ENCODE results near the gene CACNA1B. TPM values are rescaled to one million over a fixed set of nuclear protein-coding genes. Genes with fewer than 3 reads are reported as not detected.

Gene CACNA1B
- total RNA-seq, 1 experiment from 2014 or later, result 0.03 TPM

GRCh38 chr9:137837345-137838278, 40.0 kb upstream of the CACNA1B start:
- H3K27me3 ChIP-seq (replicated peaks), result no peaks in the 10 kb centered on the region
- H3K4me1 ChIP-seq (replicated peaks), result no peaks in the 10 kb centered on the region
- no peak overlapping the region for H3K27ac ChIP-seq
- peaks cover 10% of the 10 kb centered on the region for H3K36me3 ChIP-seq
- no peak overlapping the region for H3K4me3 ChIP-seq
- H3K9me3 ChIP-seq (replicated peaks), result no peaks in the 10 kb centered on the region
- DNase-seq (ENCODE audit: low read depth in 1 of 2, low spot score in 2 of 2), result no peak

GRCh38 chr9:137838576-137838975, 39.0 kb upstream of the CACNA1B start:
- Histone ChIP-seq H3K27me3 (replicated peaks) (no peaks in the 10 kb centered on the region), H3K4me1 (replicated peaks) (no peaks in the 10 kb centered on the region), H3K36me3 (peaks cover 7% of the 10 kb centered on the region), H3K9me3 (replicated peaks) (no peaks in the 10 kb centered on the region), H3K4me3 (no peak overlapping the region), H3K27ac (no peak overlapping the region)
- no peak for DNase-seq (ENCODE audit: low read depth in 1 of 2, low spot score in 2 of 2)

GRCh38 chr9:137843355-137843754, 34.2 kb upstream of the CACNA1B start:
- Histone ChIP-seq H3K4me1 (replicated peaks) (no peaks in the 10 kb centered on the region), H3K27ac (no peak overlapping the region), H3K36me3 (no peaks in the 10 kb centered on the region), H3K4me3 (no peak overlapping the region), H3K27me3 (replicated peaks) (no peaks in the 10 kb centered on the region), H3K9me3 (replicated peaks) (no peaks in the 10 kb centered on the region)
- no peak for DNase-seq (ENCODE audit: low read depth in 1 of 2, low spot score in 2 of 2)

GRCh38 chr9:137851516-137852267, 25.9 kb upstream of the CACNA1B start:
- DNase-seq (ENCODE audit: low read depth in 1 of 2, low spot score in 2 of 2), result no peak
- H3K27me3 ChIP-seq (replicated peaks), result no peaks in the 10 kb centered on the region
- no peaks in the 10 kb centered on the region for H3K9me3 ChIP-seq (replicated peaks)
- H3K36me3 ChIP-seq, result no peaks in the 10 kb centered on the region
- H3K4me1 ChIP-seq (replicated peaks), result no peaks in the 10 kb centered on the region
- no peak overlapping the region for H3K27ac ChIP-seq
- no peak overlapping the region for H3K4me3 ChIP-seq

- H3K9me3 ChIP-seq (replicated peaks), result no peaks in the 10 kb centered on the region
- H3K4me1 ChIP-seq (replicated peaks), result no peaks in the 10 kb centered on the region
- H3K27me3 ChIP-seq (replicated peaks), result no peaks in the 10 kb centered on the region
- DNase-seq (ENCODE audit: low read depth in 1 of 2, low spot score in 2 of 2), result no peak
- no peak overlapping the region for H3K27ac ChIP-seq
- no peak overlapping the region for H3K4me3 ChIP-seq
- H3K36me3 ChIP-seq, result no peaks in the 10 kb centered on the region
These were observed 24.1 kb upstream of the CACNA1B start for GRCh38 chr9:137853392-137853995.

- Histone ChIP-seq H3K9me3 (replicated peaks) (no peaks in the 10 kb centered on the region), H3K4me1 (replicated peaks) (no peaks in the 10 kb centered on the region), H3K27ac (no peak overlapping the region), H3K27me3 (replicated peaks) (no peaks in the 10 kb centered on the region), H3K36me3 (no peaks in the 10 kb centered on the region), H3K4me3 (no peak overlapping the region)
- DNase-seq (ENCODE audit: low read depth in 1 of 2, low spot score in 2 of 2), result no peak
These were observed 17.2 kb upstream of the CACNA1B start for GRCh38 chr9:137860361-137860760.

- Histone ChIP-seq H3K36me3 (no peaks in the 10 kb centered on the region), H3K27ac (no peak overlapping the region), H3K4me1 (replicated peaks) (no peaks in the 10 kb centered on the region), H3K4me3 (no peak overlapping the region), H3K9me3 (replicated peaks) (no peaks in the 10 kb centered on the region), H3K27me3 (replicated peaks) (no peaks in the 10 kb centered on the region; the same call in none of the 2 replicates)
- no peak for DNase-seq (ENCODE audit: low read depth in 1 of 2, low spot score in 2 of 2)
These were observed 11.9 kb upstream of the CACNA1B start for GRCh38 chr9:137865581-137866145.

- Histone ChIP-seq H3K9me3 (replicated peaks) (no peaks in the 10 kb centered on the region), H3K27ac (no peak overlapping the region), H3K4me1 (replicated peaks) (no peaks in the 10 kb centered on the region), H3K27me3 (replicated peaks) (no peaks in the 10 kb centered on the region; the same call in none of the 2 replicates), H3K36me3 (no peaks in the 10 kb centered on the region), H3K4me3 (no peak overlapping the region)
- DNase-seq (ENCODE audit: low read depth in 1 of 2, low spot score in 2 of 2), result no peak
These were observed 11.1 kb upstream of the CACNA1B start for GRCh38 chr9:137866226-137867141.

GRCh38 chr9:137870432-137870831, 7.2 kb upstream of the CACNA1B start:
- Histone ChIP-seq H3K27ac (no peak overlapping the region), H3K4me1 (replicated peaks) (no peaks in the 10 kb centered on the region), H3K4me3 (no peak overlapping the region), H3K9me3 (replicated peaks) (no peaks in the 10 kb centered on the region), H3K36me3 (no peaks in the 10 kb centered on the region), H3K27me3 (replicated peaks) (no peaks in the 10 kb centered on the region; the same call in none of the 2 replicates)
- DNase-seq (ENCODE audit: low read depth in 1 of 2, low spot score in 2 of 2), result no peak

GRCh38 chr9:137872296-137872695, 5.3 kb upstream of the CACNA1B start:
- no peaks in the 10 kb centered on the region for H3K9me3 ChIP-seq (replicated peaks)
- no peak for DNase-seq (ENCODE audit: low read depth in 1 of 2, low spot score in 2 of 2)
- H3K36me3 ChIP-seq, result no peaks in the 10 kb centered on the region
- no peaks in the 10 kb centered on the region; the same call in 1 of the 2 replicates for H3K27me3 ChIP-seq (replicated peaks)
- H3K4me3 ChIP-seq, result no peak overlapping the region
- no peak overlapping the region for H3K27ac ChIP-seq
- no peaks in the 10 kb centered on the region for H3K4me1 ChIP-seq (replicated peaks)

GRCh38 chr9:137873408-137873807, 4.2 kb upstream of the CACNA1B start:
- Histone ChIP-seq H3K9me3 (replicated peaks) (peaks cover 2% of the 10 kb centered on the region; the same call in 1 of the 2 replicates), H3K4me1 (replicated peaks) (no peaks in the 10 kb centered on the region), H3K36me3 (no peaks in the 10 kb centered on the region), H3K27me3 (replicated peaks) (no peaks in the 10 kb centered on the region; the same call in 1 of the 2 replicates), H3K27ac (no peak overlapping the region), H3K4me3 (no peak overlapping the region)
- no peak for DNase-seq (ENCODE audit: low read depth in 1 of 2, low spot score in 2 of 2)

GRCh38 chr9:137873858-137874362, 3.7 kb upstream of the CACNA1B start:
- no peaks in the 10 kb centered on the region for H3K4me1 ChIP-seq (replicated peaks)
- H3K9me3 ChIP-seq (replicated peaks), result peaks cover 4% of the 10 kb centered on the region; the same call in 1 of the 2 replicates
- no peaks in the 10 kb centered on the region for H3K27me3 ChIP-seq (replicated peaks)
- DNase-seq (ENCODE audit: low read depth in 1 of 2, low spot score in 2 of 2), result no peak
- no peak overlapping the region for H3K27ac ChIP-seq
- H3K4me3 ChIP-seq, result no peak overlapping the region
- no peaks in the 10 kb centered on the region for H3K36me3 ChIP-seq

All from SJSA1 (cell line).